Measurements from ENCODE around the gene TMEM61. TPM values are rescaled to one million over a fixed set of nuclear protein-coding genes. Genes with fewer than 3 reads are reported as not detected.
A peak's percentile ranks its signal among the peaks of the same experiment; 100 is the strongest.

TMEM61 gene
- total RNA-seq, 1 experiment from 2014 or later = 1.0 TPM

DNA sequence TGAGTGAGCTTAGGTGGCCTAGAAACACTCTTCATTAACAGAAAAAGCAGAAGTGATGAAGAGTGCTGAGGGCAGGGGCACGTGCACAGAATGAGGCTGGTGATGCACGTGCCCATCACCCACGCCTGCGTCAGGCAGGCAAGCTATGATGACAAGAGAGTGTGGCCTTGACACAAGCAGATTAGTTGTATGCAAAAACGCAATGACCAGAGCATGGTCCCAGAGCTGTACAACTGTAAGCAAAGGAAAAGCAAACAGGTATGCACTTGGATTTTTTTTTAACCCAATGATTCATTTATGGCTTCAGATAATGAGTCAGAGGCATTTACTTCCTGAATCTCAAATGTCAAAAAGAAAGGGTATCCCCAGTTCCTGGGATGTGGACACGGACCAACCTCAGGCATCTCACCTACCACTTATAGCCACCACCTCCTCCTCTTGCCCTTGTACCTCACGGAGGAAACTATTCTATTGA is 9.1 kb upstream of the TMEM61 start:
- Histone ChIP-seq H3K36me3 (replicated peaks; ENCODE audit: control insufficient read depth, insufficient read depth, low read length) (no peaks in the 10 kb centered on the region), H3K27me3 (ENCODE audit: control insufficient read depth, insufficient read depth, low read length) (no peaks in the 10 kb centered on the region; the same call in 1 of the 2 replicates), H3K4me3 (ENCODE audit: insufficient read depth, low read depth, low read length) (no peak overlapping the region)
- DNase-seq = no peak

DNA sequence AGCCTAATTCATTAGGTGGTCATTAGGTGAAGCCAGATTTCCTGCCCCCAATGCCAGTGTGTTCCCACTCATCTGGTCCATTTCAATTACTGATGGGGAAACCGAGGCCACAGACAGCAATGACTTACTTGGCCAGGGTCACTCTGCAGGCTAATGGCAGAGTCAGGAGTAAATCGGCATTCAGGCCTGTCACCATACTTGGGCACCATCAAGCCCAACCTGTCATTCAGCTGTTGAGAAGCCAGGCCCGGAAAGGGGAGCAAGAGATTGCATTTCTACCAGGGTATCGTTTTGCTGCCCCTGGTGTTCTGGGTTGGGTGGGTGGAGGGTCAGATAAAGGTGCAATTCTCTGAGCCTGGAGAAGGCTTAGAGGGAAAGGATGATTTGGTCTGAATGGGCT is 8.0 kb upstream of the TMEM61 start:
- no peak for DNase-seq
- no peak overlapping the region for H3K4me3 ChIP-seq (ENCODE audit: insufficient read depth, low read depth, low read length)
- H3K36me3 ChIP-seq (replicated peaks; ENCODE audit: control insufficient read depth, insufficient read depth, low read length) = no peaks in the 10 kb centered on the region
- no peaks in the 10 kb centered on the region for H3K27me3 ChIP-seq (ENCODE audit: control insufficient read depth, insufficient read depth, low read length)

DNA sequence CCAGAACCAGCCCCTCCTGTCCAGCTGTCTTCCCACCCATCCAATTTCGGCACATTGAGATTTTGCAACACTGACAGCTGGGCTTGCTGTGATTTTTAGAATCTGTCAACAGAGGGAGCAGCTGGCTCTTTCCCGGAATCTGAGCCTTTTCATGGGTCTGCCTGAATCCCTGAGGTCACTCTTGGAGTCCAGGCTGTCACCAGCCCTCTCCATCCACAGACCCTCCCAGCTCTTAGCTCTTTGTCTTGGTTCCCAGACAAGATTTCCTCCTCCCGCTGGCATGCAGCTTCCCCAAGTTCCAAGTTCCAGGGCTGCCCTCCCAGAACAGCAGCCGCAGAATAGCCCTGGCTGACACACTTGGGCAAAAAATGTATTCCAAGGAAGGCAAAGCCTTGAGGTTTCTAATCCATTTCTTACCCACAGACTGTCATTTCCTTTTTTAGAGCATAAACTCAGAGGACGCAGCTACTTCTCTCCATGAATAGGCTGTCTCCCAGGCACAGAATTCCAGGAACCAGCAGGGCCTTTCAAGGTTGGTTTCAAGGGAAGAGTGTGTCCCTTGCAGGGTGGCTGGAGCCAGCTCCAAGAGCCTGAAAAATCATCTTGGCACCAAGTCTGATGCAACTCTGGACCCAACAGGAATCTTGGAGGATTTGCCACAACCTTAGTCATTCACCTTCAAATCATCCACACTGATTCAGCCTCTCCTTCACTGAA is 7.1 kb upstream of the TMEM61 start:
- Histone ChIP-seq H3K4me3 (ENCODE audit: insufficient read depth, low read depth, low read length) (no peak overlapping the region), H3K36me3 (replicated peaks; ENCODE audit: control insufficient read depth, insufficient read depth, low read length) (no peaks in the 10 kb centered on the region), H3K27me3 (ENCODE audit: control insufficient read depth, insufficient read depth, low read length) (no peaks in the 10 kb centered on the region)
- peak; percentile 75 for DNase-seq

DNA sequence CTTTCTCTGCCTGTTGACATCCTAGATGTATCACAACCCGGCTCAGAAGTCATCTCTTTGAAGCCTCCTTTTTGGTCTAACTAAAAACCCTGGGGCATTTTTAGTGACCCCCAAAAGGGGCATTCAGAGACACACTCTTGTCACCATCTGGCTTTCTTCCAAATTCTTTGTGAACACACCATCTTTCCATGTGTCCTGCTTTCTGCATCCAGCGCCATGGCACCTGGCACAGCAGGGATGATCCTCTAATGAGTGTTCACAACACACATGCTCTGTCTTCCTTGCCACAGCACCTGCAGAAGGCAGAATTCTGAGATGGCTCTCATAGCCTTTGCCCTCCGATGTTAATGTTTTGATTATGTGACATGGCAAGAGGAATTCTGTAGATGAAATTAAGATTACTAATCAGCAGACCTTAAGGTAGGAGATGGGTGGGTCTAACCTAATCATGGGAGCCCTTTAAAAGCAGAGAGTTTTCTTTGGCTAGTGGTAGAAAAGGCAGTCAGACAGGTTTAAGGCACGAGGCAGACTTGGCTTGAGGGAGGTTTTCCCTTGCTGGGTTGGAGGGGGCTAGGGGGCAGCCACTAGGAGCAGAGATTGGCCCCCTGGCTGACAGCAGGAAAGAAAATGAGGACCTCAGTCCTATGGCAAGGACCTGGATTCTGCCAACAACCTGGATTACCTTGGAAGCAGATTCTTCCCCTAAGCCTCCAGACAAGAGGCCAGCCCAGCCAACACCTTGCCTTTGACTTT is 4.9 kb upstream of the TMEM61 start:
- no peak overlapping the region for H3K4me3 ChIP-seq (ENCODE audit: insufficient read depth, low read depth, low read length)
- DNase-seq = no peak

DNA sequence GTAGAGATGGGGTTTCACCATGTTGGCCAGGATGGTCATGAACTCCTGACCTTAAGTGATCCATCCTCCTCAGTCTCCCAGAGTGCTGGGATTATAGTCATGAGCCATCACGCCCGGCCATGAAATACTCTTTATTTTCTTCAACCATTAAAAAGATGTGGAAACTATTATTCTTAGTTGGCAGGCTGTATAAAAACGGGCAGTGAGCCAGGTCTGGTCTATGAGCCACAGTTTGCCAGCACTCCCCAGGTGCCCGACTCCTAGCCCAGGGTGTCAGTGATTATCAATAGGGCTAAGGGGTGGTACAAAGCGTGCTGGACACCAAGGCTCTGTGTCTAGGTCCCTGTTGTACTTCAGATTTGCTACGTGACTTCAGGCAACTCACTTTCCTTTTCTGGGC is 3.7 kb upstream of the TMEM61 start:
- no peaks in the 10 kb centered on the region for H3K36me3 ChIP-seq (replicated peaks; ENCODE audit: control insufficient read depth, insufficient read depth, low read length)
- DNase-seq = no peak
- H3K27me3 ChIP-seq (ENCODE audit: control insufficient read depth, insufficient read depth, low read length) = peaks cover 27% of the 10 kb centered on the region
- H3K4me3 ChIP-seq (ENCODE audit: insufficient read depth, low read depth, low read length) = no peak overlapping the region

More for the DNA sequence above, 4.9 kb upstream of the TMEM61 start:
- no peaks in the 10 kb centered on the region for H3K36me3 ChIP-seq (replicated peaks; ENCODE audit: control insufficient read depth, insufficient read depth, low read length)
- peaks cover 18% of the 10 kb centered on the region for H3K27me3 ChIP-seq (ENCODE audit: control insufficient read depth, insufficient read depth, low read length)

DNA sequence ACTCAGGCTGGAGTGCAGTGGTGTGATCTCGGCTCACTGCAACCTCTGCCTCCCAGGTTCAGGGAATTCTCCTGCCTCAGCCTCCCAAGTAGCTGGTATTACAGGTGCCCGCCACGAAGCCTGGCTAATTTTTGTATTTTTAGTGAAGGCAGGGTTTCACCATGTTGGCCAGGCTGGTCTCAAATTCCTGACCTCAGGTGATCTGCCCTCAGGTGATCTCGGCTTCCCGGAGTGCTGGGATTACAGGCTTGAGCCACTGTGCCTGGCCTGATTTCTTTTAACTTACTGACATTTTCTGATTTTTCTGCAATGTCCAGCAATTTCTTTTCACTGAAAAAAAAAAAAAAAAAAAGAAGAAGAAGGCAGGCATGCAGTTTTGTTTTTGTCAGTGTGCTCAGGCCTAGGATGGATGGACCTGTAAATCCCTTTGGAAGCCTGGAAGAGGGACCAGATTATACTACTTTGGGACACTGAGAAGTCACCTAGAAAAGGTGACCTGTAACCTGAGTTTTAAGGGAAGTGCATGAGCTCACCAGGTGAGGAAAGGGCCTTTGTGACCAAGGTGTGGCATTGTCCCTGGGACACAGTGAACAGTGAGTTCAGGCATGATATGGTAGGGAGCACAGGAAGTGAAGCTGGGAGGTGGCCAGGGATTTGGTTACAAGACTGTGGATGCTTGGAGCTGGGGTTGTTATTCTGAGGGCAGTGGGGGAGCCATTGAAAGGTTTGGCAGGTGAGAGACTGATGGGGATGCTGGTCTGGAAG is 2.7 kb upstream of the TMEM61 start:
- Histone ChIP-seq H3K36me3 (replicated peaks; ENCODE audit: control insufficient read depth, insufficient read depth, low read length) (no peaks in the 10 kb centered on the region), H3K4me3 (ENCODE audit: insufficient read depth, low read depth, low read length) (no peak overlapping the region), H3K27me3 (ENCODE audit: control insufficient read depth, insufficient read depth, low read length) (peaks cover 27% of the 10 kb centered on the region)
- DNase-seq = peak; percentile 21

DNA sequence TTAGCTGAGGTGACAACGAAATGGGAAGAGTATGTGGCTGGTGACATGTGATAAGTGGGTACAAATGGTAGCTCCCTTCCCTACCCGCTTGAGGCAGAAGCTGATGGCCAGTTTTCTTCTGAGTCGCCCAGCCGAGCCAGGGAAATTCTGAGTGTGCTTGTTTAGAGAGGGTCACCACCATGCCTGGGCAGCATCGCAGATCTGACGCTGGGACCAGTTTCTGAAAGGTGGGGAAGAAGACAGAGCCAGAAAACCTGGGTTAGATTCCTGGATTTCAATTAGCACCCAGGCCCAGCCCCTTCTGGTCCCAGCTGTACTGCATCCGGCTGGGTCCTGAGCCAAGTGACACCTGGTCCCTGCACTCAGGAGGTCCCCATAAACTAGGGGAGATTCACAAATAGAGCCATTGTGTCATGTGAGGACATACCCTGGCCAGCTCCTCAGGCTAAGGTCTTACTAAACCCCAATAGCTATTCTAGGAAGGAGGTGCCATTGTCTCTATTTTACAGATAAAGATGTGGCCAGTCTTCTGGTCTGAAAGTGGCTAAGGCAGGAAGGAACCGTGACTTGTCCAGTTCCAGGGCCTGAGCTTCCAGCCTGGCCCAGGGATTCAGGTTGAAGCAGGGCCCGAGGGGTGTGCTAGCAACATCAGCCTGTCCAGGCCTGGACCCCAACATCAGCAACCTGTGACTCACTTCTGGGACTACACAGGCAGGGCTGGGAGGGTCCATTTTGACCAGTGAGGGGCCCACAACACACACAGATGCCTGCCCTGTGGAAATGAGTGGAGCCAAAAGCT is 1.7 kb upstream of the TMEM61 start:
- no peak overlapping the region for H3K4me3 ChIP-seq (ENCODE audit: insufficient read depth, low read depth, low read length)
- H3K27me3 ChIP-seq (ENCODE audit: control insufficient read depth, insufficient read depth, low read length) = peaks cover 27% of the 10 kb centered on the region
- no peak for DNase-seq
- H3K36me3 ChIP-seq (replicated peaks; ENCODE audit: control insufficient read depth, insufficient read depth, low read length) = no peaks in the 10 kb centered on the region

DNA sequence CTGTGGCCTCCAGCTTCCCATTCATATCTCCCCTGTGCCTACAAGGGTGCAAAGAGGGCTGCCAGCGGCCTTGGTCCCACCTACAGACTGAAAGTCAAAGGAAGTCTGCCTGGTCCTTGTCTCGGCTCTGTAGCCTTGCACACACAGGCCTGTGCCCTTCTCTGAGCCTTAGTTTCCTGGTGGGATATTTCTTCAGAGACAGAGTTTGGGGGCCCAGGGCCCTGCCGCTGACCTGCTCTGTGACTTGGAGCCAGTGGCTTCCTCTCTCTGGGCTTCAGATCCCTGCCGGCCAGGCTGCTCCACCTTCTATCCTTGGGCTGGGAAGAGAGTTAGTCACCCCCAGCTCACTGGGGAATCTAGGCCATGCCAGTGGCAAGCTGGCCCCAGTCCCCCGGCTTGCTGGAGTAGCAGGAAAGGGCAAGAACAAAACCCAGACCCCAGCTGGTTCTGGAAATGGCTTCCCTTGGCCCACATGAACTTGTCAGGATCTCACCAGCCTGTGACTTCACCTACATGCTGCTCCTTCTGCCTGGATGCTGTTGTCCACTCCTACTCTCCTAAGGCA is 1.0 kb upstream of the TMEM61 start:
- DNase-seq = peak; percentile 16
- Histone ChIP-seq H3K27me3 (ENCODE audit: control insufficient read depth, insufficient read depth, low read length) (peaks cover 27% of the 10 kb centered on the region), H3K4me3 (ENCODE audit: insufficient read depth, low read depth, low read length) (no peak overlapping the region), H3K36me3 (replicated peaks; ENCODE audit: control insufficient read depth, insufficient read depth, low read length) (no peaks in the 10 kb centered on the region)

DNA sequence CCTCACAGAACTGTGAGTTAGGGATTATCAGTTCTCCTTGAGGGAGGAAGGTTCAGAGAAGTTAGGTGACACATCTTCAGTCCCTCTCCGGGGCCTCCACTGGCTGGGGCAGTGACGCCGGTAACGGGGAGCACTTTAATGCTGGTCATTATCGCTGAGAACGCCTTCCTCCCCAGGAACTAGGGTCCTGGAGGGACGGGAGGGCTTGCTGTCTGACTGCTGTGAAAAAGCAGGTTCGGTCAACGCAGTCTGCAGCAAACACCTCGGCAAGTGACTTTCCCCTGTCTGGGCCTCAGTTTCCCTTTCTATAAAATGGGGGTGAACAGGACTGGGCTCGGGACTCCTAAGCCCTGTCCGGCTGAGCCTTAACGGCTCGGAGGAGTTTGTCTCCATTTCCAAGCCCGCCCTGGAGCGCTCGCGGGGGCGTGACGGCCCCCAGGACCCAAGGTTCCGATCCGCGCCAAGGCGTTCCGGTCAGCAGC is 341 bp upstream of the TMEM61 start:
- Histone ChIP-seq H3K27me3 (ENCODE audit: control insufficient read depth, insufficient read depth, low read length) (peaks cover 27% of the 10 kb centered on the region), H3K4me3 (ENCODE audit: insufficient read depth, low read depth, low read length) (peak overlapping the region; percentile 38), H3K36me3 (replicated peaks; ENCODE audit: control insufficient read depth, insufficient read depth, low read length) (no peaks in the 10 kb centered on the region)
- peak; percentile 41 for DNase-seq

DNA sequence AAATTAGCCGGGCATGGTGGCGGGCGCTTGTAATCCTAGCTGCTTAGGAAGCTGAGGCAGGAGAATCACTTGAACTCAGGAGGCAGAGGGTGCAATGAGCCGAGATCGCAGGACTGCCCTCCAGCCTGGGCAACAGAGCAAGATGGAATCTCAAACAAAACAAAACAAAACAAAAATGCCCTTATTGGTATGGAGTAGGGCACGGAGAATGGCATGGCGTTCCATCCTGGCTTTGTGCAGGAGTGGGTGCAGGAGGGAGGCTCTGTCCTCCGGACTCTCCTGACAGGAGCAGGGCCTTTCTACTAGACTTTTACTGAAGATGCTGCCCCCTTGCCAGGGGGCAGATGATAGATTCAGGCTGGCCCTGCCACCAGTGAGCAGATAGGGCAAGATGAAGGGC is 1.0 kb downstream of the TMEM61 start:
- no peaks in the 10 kb centered on the region for H3K36me3 ChIP-seq (replicated peaks; ENCODE audit: control insufficient read depth, insufficient read depth, low read length)
- H3K4me3 ChIP-seq (ENCODE audit: insufficient read depth, low read depth, low read length) = no peak overlapping the region
- peaks cover 27% of the 10 kb centered on the region for H3K27me3 ChIP-seq (ENCODE audit: control insufficient read depth, insufficient read depth, low read length)
- no peak for DNase-seq

DNA sequence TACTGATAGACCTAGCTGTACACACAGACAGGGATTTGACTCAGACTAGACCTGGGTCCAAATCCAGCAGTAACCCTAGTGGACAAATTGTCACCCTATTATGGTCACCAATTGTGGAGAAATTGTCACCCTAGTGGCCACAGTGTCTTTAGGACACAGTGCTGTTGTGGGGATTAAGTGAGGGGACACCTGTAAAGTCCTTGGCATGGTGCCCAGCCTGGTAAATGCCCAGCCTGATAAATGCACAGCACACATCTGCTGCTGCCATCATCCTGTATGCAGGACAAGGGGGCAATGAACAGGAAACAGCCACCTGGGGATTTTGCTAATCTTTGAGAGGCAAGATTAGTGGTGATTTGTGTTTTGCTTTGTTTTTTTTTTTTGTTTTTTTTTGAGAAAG is 2.3 kb downstream of the TMEM61 start:
- peaks cover 27% of the 10 kb centered on the region for H3K27me3 ChIP-seq (ENCODE audit: control insufficient read depth, insufficient read depth, low read length)
- no peaks in the 10 kb centered on the region for H3K36me3 ChIP-seq (replicated peaks; ENCODE audit: control insufficient read depth, insufficient read depth, low read length)
- no peak for DNase-seq
- H3K4me3 ChIP-seq (ENCODE audit: insufficient read depth, low read depth, low read length) = no peak overlapping the region

DNA sequence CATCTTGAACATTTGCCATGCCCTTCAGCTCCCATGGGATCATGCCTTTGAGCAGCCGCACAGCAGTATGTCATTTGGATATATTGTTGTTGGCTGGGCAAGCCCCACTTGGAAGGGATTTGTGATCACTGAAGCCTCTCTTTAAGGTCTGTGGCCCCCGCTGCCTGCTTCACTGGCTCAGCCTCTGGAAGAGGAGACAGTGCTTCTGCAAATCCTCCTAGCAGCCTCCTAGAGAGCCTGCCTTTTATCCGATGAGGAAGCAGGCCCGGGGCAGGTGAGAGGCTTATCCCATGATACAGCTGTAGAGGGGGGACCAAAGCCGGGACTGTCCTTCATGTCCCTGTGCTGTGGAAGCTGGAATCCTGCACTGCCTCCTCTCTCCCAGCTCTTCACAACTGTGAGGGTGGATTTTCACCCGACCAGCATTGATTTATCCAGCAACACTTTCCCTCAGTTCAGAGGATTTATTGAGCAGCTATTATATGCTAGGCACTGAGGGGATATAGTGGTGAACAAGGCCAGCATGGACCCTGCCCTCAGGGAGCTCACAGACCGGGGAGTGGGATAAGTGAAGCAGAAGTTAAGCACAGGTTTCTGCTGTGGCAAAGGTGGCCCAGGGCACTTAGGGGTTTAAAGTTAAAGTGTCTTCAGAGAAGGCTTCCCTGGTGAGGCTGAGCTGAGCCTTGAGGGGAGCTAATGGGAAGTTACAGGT is 3.9 kb downstream of the TMEM61 start:
- Histone ChIP-seq H3K36me3 (replicated peaks; ENCODE audit: control insufficient read depth, insufficient read depth, low read length) (no peaks in the 10 kb centered on the region), H3K4me3 (ENCODE audit: insufficient read depth, low read depth, low read length) (no peak overlapping the region), H3K27me3 (ENCODE audit: control insufficient read depth, insufficient read depth, low read length) (peaks cover 22% of the 10 kb centered on the region)
- DNase-seq = peak; percentile 48

DNA sequence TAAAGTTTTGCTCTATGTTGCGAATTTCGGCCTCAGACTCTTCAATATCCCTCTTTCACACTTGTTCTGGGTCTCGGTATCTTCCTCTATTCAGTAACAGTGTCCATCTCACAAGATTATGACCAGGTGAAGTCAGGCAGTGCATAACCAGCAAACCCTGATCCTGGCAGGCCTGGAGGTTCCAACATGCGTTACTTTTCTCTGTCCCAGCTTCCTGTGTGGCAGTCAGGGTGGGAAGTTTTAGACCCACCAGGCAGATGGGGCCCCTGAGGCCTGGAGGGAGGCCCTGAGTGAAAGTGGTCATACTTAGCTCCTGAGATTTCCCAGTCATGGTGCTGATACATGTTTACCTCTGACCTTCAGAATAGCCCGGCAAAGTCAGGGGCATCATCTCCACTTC is 5.1 kb downstream of the TMEM61 start:
- Histone ChIP-seq H3K27me3 (ENCODE audit: control insufficient read depth, insufficient read depth, low read length) (peaks cover 9% of the 10 kb centered on the region), H3K36me3 (replicated peaks; ENCODE audit: control insufficient read depth, insufficient read depth, low read length) (no peaks in the 10 kb centered on the region), H3K4me3 (ENCODE audit: insufficient read depth, low read depth, low read length) (no peak overlapping the region)
- DNase-seq = no peak

Data from H7 (cell line).